Iris pigment epithelial cell (primary cell): ENCODE results near the gene SMURF1.

Experiments used
- DNase-seq: peaks from one replicate; pipeline ENCODE4 v3.0.0-alpha.2; 2011; ENCODE audit warnings: low read depth

SMURF1 gene

DNA sequence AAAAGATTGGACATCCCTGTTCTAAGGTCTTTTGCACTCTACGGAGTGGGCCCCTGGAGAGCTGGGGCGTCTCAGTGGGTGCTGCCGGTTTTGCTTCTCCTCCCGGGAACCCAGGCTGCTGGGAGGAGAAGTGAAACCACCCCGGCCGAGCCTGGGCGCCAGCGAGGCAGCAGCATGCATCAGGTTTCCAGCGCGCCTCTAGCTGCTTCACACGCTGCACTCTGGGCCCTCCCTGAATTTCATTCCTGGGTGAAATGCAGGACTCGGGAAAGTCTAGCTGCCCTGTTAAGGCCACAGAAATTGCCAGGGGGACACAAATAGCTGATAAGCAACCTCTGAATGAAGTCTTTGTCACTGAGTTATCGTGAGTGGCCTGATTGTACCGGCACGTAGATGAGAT, 138.1 kb downstream of the SMURF1 start:
- no peak for DNase-seq

DNA sequence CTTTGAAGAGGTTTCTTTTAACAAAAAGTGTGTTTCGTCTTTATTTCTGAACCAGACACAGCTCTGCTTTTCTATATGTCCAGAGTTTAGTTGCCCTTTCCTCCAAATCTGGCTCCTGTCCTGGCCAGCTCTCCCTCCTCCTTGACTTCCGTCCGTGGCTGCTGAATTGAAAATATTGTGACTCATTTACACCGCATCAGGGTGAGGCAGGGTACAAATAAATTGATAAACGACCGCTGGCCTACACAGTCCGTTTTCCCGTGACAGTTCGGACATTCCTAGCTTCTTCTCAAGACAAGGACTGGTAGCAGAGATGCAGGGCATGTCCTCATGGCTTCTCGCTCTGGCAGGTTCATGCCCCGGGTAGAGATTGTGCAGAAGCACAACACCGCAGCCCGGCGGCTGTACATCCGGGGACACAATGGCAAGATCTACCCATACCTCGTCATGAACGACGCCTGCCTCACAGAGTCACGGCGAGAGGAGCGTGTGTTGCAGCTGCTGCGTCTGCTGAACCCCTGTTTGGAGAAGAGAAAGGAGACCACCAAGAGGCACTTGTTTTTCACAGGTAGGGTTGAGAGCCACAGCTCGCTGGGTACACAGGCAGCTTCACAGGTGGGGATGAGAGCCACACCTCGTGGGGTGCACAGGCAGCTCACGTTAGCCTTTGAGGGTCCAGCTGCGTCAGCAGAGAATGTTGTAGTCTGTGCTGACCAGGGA, 139.0 kb downstream of the SMURF1 start:
- no peak for DNase-seq

DNA sequence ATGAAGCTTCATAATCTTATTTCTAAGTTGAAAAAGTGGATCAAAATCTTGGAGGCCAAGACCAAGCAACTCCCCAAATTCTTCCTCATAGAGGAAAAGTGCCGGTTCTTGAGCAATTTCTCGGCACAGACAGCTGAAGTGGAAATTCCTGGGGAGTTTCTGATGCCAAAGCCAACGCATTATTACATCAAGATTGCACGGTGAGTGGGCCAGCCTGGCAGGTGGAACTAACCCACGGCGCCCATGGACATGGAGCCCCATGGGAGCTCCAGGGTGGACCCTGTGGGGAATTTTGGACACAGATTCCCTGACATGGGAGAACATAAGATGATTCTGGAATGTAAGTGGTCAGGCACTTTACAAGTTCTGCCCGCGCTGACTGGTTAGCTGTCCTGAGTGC, 139.7 kb downstream of the SMURF1 start:
- DNase-seq, result no peak

DNA sequence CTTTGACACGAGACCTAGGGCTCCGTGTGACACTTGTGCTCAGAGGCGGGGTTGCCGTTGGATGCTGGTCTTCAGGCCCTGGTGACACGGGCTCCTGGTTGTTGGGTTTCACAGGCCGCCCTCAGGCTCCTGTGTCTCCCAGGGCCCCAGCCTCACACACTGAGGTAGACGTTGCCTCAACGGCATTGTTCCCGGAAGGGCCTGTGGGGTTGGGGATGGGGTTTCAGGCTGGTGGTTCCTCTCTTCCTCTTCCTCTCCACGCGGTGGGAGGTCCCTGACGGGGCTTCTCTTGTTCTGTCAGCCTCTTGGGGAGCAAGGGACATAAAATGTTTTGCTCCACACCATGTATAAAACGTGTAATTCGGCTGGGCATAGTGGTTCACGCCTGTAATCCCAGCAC, 140.5 kb downstream of the SMURF1 start:
- DNase-seq, result no peak

DNA sequence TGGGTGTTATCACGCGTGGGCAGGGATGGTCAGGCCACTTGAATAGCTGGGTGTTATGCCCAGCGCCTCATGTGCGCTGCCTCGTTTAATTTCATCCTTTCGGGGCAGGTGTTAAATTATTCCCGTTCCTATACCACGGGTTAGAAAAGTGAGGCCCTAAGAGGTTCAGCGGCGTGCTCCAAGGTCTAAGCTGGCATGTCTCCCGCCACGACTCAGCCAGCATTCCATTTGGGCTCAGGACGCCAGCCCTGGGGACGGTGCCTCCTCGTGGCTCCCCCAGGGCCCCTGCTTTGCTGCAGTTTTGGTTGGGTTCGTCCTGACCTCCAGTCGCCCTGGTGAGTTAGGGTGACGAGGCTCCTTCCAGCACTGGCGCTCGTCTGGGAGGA, 141.1 kb downstream of the SMURF1 start:
- no peak for DNase-seq

DNA sequence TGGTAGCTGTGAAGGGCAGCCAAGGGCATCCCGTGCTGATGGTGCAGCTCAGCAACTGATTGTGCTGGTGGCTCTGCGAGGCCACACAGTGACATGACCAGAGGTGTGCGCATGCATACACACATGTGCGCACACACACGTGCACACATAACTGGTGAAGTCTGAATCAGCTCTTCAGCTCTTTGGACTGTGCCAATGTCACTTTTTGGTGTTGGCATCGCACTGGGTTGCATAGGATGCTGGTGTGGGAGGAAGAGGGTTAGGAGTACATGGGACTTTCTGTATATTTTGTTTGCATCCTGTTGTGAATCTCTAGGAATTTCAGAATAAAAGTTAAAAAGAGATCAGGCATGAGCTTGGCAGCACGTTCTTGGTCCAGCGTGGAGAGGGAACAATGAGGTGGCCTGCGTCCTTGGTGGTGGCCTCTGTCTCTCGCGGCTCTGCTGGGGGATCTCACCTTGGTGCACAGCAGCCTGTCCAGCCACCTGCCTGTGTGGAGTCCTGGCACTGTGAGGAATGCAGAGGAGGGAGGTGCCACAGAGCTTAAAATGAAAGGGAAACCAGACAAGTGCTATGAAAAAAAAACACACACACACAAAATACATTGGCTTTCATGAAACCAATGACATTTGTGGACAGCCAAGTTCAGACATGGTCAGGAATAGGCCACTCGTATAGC, 141.6 kb downstream of the SMURF1 start:
- no peak for DNase-seq

DNA sequence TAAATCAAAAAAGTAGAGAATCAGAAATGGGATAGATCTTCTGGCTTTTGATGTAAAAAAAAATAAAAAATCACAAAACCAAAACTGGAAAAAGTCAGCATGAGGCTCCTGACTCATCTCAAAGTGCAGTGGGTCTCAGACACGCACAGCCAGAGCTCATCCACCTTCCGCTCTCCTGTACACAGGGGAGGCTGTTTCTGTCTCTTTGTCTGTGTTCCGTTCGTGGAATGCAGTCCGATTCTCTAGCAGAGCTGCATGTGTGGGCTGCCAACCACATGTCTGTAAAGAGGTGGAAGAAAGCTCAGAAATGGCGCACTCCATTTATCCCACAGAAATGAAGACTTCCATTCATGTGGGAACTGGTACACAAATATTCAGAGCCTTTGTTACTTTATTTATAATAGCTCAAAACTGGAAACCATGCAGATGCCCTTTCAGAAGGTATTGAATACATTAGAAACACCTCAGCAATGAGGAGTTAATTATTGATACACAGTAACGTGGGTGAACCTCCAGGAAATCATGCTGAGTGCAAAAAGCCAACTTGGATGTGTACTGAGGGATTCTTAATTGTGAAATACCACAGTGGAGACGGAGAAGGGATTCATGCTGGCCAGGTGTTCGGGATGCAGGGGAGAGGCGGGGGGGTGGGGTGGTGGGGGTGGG, 142.3 kb downstream of the SMURF1 start:
- no peak for DNase-seq

DNA sequence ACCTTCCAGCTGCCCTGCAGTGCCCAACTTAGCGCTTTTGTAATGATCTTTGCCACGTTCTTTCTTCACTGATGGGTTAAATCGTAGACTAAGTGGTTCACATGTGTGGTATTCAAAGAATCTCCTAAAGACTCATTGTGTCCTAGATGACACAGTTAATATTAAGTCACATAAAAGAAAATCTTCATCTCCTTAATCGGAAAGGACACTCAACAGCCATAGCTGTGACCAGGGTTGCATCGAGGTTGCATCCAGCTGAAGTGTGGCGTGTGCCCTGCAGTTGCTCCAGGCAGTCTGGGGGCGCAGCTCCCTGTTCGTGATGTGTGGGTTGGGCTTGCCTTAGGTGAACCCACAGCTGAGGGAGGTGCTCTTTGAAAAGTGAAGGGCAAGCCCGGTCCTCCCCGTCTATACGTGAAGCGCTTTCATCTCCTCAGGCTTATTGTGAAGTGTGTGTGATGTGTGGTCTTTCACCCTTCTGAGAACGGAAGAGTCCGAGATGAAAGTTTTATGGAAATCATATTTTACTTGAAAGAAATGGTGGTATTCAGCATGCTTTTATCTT, 142.9 kb downstream of the SMURF1 start:
- no peak for DNase-seq

DNA sequence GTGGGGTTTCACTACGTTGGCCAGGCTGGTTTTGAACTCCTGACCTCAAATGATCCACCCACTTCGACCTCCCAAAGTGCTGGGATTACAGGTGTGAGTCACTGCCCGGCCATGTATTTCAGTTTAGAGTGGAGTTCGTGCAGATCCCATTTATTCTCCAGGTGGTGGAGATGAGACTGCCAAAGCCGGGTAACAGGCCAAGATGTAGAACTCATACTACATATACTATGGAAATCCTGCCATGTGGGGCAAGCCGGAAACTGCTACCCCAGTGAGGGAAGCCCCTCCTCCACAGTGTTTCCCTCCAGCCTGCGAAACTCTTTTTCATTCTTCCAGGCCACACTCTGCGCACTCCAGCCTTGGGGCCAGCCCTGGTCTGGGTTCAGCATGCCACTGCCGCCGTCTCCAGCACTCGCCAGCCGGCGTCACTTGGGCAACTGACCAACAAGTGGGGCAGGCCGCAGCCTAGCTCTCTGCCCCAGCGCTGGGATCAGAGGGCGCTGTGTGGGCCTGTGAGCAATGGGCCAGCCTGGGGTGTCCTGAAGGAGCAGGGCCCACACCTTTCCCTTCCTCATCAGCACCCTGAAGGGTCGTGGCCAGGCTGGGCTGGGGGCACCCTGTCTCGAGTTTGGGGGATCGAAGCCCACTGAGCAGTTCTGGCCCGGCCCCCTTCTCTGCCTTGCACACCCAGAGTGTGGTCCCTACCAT, 143.6 kb downstream of the SMURF1 start:
- DNase-seq, result no peak

DNA sequence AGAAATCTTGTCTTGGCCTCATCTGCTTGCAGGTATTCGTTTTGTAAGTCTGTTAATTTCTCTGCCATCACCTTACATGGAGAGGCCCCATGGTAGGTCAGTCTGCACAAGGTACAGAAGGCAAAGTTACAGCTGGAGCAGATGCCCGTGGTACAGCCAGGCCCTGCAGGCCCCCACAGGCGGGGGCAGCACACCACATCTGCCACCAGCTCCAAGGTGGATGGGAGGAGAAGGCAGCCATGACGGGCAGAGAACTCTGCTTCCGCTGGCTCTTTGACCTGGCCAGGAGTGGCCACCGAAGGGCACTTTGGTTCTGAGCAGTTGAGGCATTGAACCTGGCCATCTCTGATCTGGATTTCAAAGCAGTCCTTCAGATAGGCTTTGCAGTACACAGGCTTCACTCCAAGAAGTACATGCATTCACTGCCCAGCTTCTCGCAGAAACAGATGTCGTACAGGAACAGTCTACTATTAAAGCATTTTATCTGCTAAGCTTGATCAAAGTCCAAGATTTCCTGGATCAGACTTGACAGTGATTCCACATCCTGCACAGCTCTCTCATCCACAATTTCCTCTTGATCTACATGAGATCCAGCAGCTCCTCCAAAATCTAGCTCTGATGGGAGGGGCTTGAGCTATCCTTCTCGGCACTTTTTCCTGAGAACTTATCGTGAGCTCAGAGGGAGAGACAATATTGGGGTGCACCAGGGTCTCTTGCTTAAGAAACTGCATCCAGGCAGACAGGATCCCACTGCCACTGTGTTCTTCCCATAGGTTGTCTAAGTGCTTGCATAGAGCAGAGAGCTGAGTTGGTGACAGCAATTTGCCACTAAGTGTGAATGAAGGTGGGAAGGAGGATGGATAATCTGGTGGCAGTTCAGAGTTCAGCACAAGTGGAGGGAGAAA, 144.8 kb downstream of the SMURF1 start:
- DNase-seq, result no peak

DNA sequence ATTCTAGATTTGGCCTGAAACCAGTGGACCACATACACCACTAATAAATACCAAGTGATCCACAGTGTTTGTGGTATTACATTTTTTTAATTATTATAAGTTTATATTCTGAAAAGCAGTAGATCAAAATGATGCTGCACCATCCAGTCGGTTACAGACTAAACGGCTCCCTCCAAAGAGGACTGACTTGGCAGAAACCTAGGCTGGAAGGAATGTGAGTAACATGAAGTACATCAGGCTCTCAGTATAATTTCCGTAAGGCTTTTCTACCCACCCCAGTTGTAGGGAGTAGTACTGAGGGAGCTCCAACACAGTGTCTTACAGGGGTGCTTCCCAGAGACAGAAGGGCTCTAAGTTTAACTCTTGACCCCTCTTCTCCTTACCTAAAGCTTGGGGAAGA, 146.1 kb downstream of the SMURF1 start:
- peak; percentile 28 for DNase-seq

DNA sequence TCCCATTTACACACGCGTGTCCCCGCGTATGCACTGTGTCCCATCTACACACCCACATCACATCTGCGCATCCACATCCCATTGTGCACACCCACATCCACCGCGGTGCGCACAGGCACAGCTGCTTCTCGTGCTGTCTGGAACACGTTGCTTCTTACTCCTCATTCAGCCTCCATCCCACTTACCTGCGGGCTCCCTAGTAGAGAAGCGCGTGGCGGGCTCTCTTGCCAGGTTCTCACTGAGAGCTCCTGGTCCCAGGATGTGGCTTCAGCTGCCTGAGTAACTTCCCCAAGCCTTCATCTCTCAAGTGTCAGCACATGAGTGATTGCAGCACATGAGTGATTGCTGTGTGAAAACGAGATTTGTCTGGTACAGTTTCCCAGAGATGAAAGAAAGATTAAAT, 147.8 kb downstream of the SMURF1 start:
- no peak for DNase-seq

DNA sequence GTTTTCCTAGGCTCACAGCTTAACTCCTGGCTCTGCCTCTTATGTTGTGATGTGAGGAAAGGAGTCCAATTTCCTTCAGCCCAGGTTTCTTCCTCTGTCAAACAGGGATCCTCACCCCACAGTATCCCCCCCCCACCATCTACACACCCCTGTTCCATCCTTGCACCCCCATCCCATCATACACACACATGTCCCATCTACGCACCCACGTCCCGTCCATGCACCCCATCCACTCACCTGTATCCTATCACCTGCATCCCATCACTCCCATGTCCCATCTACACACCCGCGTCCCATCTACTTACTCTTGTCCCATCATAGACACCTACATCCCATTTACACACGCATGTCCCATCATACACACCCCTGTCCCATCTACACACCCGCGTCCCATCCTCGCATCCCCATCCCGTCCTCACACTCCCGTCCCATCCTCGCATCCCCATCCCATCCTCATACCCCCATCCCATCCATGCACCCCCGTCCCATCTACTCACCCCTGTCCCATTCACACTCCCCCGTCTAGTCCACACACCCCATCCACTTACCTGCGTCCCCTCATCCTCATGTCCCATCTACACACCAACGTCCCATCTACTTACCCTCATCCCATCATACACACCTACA, 148.3 kb downstream of the SMURF1 start:
- DNase-seq, result no peak

DNA sequence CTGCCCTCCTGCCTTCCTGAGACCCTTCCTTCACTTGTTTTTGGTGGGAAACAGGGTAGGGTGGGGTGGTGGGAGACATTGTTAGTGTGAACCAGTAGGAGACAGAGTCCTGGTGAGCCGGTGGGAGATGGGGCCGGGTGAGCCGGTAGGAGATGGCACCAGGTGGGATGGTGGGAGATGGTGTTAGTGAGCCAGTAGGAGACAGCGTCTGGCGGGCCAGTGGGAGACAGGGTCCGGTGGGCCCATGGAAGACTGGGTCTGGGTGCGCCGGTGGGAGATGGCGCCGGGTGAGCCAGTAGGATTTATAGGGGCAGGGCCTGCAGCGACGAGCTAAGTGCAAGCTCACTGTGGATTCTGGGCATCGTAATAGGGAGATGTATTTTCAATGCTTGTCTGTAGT, 148.8 kb downstream of the SMURF1 start:
- DNase-seq, result no peak

DNA sequence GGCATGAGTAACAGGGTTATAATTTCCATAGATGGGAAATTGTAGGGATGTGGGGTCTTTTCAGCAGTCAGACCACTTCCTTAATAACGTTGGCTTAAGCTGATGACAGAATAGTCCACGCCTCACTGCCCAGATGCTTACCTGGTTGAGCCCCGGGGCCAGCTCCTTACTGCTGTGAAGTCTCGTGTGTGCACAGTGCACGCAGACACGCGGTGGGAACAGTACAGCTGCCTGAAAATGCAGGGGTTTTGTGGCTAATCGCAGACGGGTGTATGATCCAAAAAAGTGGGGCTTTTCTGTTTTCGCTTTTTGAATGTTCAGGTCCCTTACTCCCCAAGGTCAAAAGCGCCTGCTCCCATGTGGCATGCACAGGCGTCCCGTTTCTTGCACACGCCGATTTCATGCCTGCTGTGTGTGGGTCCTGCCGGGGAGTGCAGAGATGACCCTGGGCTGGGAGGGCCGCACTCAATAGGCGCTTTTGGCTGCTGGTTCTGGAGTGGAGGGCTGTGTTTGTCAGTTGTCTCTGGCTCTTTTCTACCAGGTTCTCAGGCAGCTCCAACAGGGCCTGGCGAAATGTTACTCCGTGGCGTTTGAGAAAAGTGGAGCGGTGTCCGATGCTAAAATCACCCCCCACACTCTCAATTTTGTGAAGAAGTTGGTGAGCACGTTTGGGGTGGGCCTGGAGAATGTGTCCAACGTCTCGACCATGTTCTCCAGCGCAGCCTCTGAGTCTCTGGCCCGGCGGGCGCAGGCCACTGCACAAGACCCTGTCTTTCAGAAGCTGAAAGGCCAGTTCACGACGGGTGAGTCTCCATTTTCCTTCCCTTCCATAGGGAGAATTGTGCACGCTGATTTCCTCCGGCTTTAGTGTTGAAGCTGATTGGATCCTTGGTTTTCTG, 149.6 kb downstream of the SMURF1 start:
- no peak for DNase-seq

DNA sequence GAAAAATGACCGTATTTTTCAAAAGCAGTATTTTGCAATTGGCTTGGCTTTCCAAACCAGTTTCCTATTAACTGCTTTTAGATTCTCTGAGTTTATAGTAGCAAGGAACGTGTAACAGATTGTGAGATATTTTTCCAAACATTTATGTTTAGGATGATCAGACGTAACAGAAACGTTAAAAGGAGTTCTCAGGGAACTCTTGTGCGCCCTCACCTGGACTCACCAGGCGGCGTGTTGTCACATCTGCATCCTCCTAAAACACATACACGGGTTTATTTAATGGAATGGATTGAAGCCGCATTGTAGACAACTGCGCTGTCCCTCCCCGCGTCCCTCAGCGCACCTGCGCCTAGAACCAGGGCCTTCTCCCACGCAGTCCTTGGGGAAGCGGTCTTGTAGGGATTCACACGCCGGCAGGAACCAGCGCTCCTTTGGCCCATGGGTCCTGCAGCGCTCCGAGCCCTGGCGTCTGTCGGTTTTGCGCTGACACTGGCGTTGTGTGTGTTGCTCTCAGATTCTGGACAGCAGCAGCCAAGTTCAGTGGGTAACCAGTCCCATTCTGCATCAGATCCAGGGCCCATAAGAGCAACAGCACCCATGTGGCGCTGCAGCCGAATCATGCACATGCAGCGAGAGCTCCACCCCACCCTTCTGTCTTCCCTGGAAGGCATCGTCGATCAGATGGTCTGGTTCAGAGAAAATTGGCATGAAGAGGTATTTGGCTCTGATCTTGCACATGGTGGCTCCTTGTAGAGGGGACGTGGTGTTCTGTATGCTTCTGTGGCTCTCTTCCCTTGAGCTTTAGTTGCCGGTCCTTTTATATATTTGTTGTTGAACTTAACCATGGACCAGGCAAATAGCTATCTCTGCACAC, 150.6 kb downstream of the SMURF1 start:
- DNase-seq, result no peak

DNA sequence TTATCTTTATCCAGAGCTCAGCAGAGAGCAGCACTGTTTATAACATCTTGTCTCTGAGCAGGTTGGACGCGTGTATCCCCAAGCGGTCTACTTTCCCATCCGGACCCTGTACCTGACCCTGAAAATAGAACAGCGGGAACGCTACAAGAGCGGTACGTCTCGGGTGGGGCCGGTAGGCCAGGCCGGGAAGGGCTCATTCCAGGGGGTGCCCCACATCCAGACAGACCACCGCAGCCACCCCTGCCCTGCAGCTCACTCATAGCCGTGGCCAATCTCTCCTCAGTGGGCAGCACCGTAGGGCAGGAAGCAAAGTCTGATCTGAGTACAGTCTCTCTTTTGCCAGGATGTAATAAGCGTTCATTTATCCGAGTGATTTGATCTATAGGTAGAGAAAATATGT, 151.8 kb downstream of the SMURF1 start:
- DNase-seq, result no peak

DNA sequence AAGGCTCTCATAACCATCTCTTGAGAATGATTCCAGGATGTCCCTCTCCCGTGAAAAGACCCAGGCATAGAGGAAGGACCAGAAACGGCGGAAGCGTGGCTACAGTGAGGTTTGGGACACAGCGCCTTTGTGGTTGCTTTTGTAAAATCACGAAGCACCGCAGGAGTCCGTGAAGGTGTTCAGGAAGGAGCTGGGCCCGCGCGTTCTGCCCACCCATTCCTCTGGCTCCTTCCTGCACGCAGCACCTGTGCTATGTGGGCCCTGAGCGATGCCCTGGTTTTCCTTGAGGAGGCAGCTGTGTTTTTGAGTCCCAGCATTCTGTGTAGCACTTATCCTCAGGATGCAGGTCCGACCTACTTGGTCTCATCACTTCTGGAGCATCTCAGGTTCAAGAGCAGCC, 152.8 kb downstream of the SMURF1 start:
- DNase-seq, result no peak

DNA sequence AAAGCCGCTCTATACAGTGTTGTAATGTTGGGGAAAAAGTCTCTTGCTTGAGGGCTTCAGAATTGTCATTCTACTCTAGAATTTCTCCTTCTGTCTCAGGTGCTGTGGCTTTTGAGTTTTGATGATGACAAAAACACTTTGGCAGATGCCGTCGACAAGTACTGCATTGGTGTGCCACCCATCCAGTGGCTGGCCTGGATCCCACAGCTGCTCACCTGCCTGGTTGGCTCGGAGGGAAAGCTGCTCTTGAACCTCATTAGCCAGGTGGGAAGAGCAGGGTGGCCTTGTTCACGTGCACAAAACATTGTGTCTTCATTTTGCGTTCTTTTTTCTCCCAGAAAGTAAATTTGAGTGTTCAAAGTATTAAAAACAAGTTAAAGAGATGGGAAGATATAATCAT, 153.6 kb downstream of the SMURF1 start:
- no peak for DNase-seq
